ENCODE measurements around the gene UGT1A6.
"Not testable (repeated sequence)": the region's sequence is repeated elsewhere in the genome, so short reads cannot be mapped to it uniquely, and the experiment has no call there.

The UGT1A6 gene

DNA sequence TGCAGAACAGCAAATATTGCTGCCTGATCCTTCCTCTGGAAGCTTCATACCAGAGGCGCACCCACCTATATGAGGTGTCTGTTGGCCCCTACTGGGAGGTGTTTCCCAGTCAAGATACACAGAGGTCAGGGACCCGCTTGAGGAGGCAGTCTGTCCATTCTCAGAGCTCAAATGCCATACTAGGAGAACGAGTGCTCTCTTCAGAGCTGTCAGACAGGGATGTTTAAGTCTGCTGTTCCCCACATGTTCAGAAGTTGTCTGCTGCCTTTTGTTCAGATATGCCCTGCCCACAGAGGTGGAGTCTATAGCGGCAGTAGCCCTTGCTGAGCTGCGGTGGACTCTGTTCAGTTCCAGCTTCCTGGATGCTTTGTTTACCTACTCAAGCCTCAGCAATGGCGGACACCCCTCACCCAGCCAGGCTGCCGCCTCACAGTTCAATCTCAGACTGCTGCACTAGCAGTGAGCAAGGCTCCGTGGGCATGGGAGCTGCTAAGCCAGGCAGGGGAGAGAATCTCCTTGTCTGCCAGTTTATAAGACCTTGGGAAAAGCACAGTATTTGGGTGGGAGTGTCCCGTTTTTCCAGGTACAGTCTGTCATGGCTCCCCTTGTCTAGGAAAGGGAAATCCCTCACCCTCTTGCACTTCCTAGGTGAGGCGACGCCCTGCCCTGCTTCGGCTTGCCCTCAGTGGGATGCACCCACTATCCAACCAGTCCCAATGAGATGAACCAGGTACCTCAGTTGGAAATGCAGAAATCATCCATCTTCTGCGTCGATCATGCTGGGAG lies 44.4 kb downstream of the UGT1A6 start:
- not testable (repeated sequence) for DNase-seq

DNA sequence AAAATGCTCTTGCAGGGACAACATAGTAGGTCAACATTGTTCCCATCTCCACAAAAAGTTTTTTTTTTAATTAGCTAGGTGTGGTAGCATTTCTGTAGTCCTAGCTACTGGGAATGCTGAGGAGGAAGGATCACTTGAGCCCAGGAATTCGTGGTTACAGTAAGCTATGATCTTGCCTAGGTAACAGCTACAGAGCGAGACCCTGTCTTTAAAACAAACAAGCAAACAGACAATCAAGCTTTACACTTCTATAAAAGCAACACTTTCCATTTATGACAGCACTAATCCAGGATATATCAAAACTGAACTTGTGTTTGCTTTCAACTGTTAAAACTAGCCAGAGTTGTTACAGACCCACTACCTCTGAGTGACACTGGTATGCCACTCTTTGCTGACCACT lies 48.2 kb downstream of the UGT1A6 start:
- DNase-seq, result no peak

DNA sequence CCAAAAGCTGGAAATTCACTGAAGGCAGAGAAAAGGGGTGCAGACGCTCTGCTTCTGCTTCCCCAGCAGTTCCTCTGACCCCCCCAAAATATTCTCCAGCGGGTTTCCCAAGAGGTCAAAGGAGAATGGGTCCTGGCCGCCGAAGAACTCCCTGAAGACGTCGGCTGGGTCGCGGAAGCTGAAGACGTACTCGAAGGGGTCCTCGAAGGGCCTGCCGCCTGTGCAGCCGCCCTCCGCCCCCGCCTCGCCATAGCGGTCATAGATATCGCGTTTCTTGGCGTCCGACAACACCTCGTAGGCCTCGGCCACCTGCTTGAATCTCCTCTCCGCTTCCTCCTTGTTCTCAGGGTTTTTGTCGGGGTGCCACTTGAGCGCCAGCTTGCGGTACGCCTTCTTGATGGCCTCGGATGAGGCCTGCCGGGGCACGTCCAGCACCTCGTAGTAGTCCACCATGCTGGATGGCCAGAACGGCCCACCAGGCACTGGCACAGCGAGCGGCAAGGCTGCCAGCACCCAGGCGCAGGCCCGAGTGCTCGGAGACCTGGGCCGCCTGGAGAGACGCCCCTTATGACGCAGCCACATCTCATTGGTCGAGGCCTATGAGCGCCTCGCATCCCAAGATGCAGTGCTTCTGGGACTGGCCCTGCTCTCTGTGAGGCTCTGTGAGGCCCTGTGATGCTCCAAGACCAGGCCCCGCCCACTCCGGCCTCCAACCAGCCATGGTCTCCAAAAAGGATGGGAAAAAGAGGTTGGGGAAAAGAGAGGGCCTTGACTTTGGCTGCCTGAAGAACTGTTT lies 51.0 kb downstream of the UGT1A6 start:
- no peak for DNase-seq

- no peak for DNase-seq
These were observed 52.5 kb downstream of the UGT1A6 start for GRCh38 chr2:233745073-233745755.

- DNase-seq, result not testable (repeated sequence)
These were observed 53.1 kb downstream of the UGT1A6 start for GRCh38 chr2:233745838-233746237.

- no peak for DNase-seq
These were observed 54.0 kb downstream of the UGT1A6 start for GRCh38 chr2:233746475-233747282.

DNA sequence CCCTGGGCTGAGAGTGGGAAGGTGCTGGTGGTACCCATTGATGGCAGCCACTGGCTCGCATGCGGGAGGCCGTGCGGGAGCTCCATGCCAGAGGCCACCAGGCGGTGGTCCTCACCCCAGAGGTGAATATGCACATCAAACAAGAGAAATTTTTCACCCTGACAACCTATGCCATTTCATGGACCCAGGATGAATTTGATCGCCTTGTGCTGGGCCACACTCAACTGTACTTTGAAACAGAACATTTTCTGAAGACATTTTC lies 54.5 kb downstream of the UGT1A6 start:
- DNase-seq, result no peak

- not testable (repeated sequence) for DNase-seq
These were observed 58.0 kb downstream of the UGT1A6 start for GRCh38 chr2:233750689-233751088.

DNA sequence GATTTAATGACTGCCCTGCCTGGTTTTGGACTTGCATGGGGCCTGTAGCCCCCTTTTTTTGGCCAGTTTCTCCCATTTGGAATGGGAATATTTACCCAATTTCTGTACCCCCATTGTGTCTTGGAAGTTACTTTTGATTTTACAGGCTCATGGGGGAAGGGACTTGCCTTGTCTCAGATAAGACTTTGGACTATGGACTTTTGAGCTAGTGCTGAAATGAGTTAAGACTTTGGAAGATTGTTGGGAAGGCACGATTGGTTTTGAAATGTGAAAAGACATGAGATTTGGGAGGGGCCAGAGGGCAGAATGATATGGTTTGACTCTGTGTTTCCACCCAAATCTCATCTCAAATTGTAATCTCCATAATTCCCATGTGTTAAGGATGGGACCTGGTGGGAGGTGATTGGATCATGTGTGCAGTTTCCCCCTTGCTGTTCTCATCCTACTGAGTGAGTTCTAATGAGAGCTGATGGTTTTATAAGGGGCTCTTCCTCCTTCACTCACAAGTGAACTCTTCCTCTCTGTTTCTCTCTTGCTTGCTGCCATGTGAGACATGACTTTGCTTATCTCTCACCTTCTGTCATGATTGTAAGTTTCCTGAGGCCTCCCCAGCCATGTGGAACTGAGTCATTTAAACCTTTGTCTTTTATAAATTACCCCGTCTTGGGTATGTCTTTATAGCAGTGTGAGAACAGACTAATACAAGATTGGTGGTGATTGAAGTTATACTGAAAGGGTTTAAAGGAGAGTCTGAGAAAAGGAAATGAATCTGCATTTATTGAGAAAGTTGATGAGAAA lies 58.7 kb downstream of the UGT1A6 start:
- not testable (repeated sequence) for DNase-seq

- no peak for DNase-seq
These were observed 62.4 kb downstream of the UGT1A6 start for GRCh38 chr2:233754872-233755611.

GRCh38 chr2:233756429-233757081 lies 63.9 kb downstream of the UGT1A6 start:
- DNase-seq, result no peak

DNA sequence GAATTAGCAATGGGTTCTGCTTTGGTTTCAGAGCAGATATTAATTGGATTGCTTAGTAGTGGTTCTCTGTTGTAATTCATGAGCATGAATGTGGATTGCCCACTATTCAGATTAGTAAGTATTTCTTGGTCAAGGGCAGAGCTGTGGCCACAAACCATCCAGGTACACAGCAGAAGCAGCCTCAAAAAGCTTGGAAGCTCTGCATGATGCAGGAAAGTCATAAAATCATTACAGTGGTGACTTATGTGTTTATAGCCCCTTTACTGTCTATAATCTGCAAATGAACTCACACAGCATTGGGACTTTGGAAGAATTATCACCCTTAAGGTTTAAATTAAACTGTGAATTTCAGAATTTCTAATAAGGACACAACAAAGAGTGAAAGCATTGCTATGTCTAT lies 65.5 kb downstream of the UGT1A6 start:
- DNase-seq, result no peak

GRCh38 chr2:233758849-233759248 lies 66.2 kb downstream of the UGT1A6 start:
- DNase-seq, result no peak

- DNase-seq, result no peak
These were observed 67.4 kb downstream of the UGT1A6 start, which contains the start of gene UGT1A1 for GRCh38 chr2:233760043-233760442. TSS of gene UGT1A1 (plus strand) at chr2:233760270. CDS start at chr2:233760288, 18 bp downstream.

- DNase-seq, result no peak
These were observed 68.5 kb downstream of the UGT1A6 start for GRCh38 chr2:233761040-233761769.

- DNase-seq, result peak; percentile 50
These were observed 71.6 kb downstream of the UGT1A6 start for GRCh38 chr2:233764264-233764663.

DNA sequence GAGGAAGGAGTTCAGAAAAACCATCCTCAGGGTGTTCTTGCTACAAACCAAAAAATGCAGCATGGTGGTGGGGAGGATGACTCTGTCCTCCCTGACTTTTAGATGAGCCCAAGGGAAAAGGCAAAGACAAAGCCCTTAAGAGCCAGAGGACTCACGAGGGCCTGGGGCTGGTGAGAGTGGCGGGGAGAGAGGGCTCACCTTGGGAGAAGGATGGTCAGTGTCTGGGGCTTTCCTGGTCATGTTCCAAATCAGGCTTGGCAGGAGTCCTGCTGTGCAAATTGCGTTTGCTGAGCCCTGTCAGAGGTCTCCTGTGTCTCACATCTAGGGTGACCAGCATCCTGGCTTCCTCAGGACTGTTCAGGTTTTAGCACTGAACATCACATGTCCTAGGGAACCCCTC lies 72.1 kb downstream of the UGT1A6 start:
- no peak for DNase-seq

GRCh38 chr2:233766416-233766815 lies 73.7 kb downstream of the UGT1A6 start:
- no peak for DNase-seq

GRCh38 chr2:233768076-233768475 lies 75.4 kb downstream of the UGT1A6 start:
- no peak for DNase-seq

DNA sequence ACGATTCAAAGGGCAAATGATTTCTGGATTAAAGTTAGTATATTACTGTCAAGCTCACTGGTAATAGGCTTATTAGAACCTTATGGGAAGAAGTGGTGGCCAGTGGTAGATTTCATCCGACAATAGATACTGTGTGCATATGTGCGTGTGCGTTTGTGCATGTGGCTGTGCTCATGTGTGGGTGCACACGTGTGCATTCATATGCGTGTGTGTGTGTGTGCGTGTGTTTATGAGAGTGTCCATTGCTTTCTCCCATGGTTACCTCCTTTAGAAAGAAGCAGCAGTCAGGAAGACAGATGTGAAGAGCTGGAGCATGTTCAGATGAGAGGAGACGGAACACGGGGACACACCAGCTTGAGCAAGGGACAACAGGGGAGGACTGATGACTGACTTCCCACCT lies 76.6 kb downstream of the UGT1A6 start:
- no peak for DNase-seq
